Superior temporal gyrus (tissue), 1 donor: ENCODE measurements around the gene COL6A3.
"Not testable (repeated sequence)": the region's sequence is repeated elsewhere in the genome, so short reads cannot be mapped to it uniquely, and the experiment has no call there.

Source experiments
- DNase-seq: peaks from one replicate; pipeline ENCODE4 v3.0.0-alpha.2; 2016; ENCODE audit errors: extremely low spot score

The COL6A3 gene

DNA sequence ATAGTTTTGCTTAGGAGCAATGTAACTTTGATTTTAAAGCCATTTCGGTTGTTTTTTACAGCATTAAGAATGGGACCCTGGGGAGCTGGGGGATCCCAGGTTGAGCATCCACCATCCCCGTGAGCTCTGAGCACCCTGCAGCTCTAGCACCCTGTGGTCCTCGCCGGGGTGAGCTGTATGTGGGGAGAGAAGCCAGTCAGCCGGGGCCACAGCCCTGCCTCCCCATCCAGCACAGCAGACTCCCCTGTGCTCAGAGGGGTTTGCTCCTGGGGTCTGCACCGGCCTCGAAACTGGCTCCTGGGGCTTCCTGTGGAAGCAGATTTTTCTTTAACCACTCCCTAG is 1.3 kb downstream of the COL6A3 start:
- no peak for DNase-seq

DNA sequence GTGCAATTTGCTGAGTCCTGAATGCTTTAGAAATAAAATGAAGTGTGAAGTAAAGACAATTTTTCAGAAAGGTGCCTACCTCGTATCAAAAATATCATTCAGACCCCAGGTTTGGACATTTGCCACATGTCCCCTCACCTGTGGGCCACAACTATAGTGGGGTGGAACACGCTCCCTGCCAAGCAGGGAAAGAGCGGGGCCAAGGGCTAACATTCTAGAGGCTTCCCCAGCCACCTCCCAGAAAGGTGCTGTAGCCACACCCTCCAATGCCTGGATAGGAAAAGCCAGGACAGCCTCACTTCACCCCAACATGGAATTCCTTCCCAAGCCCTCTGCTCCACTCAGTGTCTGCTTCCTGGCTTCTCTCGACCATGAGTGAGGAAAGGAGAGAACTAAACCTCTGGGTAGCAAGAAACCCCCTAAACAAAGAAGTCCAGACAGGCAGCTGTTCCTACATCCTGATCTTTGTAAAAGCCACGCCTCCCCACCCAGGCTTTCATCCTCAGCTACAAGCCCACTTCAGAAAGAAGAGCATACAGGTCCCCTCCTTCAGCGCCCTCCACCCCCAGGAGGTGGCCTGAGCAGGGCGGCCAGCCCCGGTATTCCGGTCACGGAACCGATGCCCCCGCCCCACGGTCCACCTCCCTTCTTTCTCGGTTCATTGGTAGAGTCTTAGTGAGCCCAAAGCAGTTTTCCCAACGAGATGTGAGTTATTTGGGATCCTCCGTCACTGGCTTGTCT is 2.1 kb downstream of the COL6A3 start:
- DNase-seq: no peak

DNA sequence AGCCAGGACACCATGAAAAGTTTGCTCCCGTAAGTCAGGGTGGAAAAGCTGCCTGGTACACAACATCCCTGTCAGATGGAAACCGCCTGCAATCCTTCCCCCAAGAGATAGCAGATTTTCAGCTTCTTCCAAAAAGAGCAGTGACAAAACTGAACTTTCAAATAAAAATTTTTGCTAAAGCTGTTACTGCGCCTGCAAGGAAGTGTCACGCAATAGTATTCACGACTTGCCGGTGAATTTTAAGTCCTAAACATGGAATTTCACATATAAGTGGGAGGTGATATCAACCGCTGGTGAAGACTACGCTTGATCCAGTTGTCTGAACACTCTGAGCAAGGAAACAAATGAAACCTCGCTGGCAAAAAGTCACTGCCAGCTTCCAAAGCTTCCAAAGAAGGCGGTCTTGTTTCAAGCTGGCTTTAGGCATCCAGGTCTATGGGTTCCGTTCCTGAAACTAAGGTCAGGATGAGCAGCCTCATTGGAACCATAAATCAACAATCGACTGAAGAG is 2.8 kb downstream of the COL6A3 start:
- DNase-seq: peak; percentile 36

DNA sequence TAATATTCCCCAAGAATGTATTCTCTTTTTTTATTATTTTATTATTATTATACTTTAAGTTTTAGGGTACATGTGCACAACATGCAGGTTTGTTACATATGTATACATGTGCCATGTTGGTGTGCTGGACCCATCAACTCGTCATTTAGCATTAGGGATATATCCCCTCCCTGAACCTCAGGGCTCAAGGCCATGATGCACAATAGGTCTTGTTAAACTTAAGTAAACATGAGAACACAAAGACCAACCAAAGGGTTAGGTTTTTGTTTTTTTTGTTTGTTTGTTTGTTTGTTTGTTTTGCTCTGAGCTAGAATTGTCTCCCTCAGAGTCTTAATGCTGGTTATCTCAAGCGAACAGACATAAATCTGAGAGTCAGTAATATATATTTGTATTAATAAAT is 4.7 kb downstream of the COL6A3 start:
- DNase-seq: not testable (repeated sequence)

DNA sequence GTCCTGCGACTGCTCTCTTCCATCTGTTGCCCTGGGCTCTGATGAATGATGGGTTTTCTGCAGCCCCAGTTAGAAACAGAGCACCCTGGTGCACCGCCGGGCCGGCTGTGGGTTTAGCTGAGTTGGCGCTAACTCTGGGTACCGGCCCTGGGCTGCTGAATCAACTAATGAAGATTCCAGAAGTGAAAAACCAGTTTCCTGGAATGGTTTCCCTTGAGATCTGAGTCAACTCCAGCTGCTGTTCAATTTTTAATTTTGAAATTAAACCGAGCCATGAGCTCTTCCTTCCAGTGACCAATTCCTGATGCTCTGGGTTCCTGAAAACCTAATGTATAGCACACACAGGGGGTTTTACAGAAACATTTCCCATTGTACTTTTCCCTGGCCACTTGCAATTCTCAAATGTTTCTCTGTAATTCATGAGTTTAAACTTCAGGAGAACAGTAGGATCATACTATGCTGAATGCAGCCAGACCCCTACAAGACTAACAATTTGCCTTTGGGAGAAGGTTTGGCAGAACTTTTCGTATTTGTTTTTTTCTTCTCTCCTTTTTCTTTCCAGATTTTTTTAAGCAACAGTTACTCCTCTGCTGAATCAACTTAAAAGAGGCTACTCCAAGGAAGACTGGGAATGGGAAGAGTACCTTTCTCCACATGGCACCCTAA is 5.5 kb downstream of the COL6A3 start:
- no peak for DNase-seq

DNA sequence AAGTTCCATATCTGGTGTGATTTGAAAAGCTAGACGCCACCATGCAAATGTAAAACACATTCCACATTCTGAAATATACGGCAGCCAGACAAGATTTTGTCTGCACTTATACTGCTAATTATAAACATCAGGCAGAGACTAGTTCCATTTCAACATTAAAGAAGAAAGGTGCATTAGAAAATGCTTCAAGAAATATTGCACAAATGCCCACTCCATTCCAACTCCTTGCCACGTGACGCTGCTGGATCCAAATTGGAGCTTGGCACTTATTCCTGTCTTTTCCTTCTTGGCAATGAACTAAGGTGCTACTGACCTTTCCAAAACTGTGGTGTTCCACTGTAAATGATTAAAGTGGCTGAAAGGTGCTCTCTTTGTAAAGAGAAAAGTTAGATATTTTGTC is 6.3 kb downstream of the COL6A3 start:
- DNase-seq: no peak

DNA sequence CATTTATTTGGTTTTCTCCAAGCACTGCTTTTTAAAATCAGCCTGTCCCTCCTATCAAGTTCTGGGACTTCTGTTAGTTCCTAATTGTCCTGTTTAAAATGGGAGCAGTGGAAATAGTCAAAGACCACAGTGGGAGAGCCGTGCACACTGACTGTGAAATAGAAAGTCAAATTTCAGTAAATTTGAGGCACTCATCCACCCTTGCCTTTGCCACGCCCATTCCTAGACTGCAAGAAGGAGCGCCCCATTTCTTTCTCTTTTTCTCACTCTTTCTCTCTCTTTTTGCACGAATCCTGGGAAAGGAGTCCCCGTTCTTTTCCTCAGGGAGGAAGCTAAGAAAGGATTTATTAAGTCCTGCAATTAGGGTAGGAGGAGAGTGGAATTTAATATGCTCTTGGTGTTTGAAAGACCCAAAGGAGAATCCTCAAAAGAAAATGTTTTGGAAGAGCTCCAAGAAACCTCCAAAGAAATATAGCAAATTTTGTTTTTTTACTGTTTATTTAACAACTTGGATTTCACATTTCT is 7.5 kb downstream of the COL6A3 start:
- no peak for DNase-seq

DNA sequence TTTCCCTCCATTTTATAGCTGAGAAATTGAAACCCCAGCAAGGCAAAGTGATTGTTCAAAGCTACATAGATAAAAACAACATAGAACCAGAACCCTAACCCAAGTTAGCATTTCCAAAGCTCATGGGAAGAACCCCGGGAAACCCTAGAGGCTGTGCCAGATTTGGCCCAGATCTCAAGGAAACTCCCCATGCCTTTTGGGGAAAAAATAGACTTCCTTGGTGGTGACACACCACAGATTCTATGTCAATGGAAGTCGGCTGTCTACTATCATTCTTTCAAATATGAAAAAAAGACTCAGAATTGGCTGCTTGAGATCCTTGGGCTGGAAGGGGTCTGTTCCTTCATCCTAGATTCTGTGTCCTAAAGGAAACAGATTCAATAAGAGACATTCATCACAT is 8.4 kb downstream of the COL6A3 start:
- DNase-seq: no peak

DNA sequence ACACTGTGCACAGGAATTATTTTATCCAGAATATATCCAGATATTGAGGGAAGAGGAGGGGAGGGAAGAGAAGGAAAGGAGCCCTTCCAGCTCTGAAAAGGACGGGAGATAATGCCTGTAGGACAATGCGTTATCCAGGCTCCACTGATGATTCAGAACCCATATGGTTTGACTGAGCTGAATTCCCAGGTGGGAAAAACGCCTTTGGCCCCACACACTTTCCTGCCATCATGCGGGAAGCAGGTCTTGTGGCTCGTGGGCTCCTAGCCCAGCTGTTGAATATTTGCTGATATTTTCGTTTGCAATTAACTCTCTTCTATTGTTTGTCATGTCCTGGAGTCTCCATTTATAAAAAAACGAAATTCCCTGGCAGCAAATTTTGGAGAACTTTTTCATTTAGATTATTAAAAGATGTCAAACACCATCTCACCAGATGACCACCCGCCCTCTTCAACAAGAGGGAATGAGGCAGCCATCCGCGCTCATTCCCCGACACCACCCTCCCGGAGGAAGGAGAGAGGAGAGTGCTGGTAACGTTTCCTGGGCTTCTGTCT is 8.9 kb downstream of the COL6A3 start:
- DNase-seq: no peak

DNA sequence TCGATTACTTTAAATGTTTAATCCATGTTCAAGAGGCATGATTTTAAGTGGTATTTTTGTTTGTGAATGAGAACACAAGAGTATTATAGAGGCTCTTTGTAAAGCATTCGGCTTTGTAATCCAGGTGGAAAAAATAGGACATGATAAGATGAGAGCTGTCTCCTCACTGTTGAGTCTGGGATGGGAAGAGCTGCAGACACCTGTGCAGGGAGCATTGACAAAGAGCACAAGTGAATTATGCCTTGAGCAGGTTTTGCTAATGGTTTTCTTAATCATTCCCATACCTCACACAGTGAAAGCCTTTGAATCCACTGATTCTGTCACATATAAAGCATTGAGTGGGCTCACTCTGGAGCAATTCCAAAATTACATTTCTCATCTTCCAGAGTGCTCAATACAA is 9.6 kb downstream of the COL6A3 start:
- no peak for DNase-seq

DNA sequence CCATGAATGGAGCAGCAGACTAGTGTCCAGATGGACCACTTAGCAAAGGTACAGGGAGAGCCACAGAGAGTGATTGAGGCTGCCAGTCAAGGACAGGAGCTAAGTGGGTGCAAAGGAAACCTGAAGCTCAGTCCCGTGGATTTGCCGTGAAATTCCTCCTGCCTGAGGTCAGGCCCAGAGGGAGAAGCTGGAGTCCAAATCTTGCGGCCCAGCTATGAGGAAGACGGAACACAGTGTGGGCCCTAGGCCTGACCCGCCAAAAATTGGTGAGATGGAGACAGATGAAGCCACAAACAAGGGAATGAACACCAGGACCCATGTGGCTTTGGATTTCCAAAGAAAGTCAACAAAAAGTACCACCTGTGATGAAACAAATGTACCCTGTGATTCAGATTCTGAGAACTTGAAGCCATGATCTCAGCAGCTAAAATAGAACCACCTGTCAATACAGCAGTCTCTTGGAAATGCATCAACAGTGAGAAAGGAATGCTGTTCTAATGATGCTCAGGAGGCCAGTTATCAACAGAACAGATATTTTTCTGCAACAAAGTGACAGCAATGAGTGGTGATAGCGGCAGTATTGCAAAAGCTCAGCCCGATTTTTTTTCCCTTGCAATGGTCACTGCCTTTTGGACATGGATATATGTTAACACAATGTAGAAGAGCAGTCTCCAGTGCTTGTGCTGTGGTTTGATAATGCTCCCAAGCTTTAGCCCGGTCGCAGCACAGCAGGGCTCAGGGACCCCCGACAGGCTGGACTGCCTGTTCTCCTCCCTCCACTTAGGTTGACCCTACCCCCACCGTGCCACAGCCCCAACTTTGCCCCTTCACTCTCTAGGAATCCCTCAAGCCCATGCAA is 10.7 kb downstream of the COL6A3 start:
- no peak for DNase-seq

DNA sequence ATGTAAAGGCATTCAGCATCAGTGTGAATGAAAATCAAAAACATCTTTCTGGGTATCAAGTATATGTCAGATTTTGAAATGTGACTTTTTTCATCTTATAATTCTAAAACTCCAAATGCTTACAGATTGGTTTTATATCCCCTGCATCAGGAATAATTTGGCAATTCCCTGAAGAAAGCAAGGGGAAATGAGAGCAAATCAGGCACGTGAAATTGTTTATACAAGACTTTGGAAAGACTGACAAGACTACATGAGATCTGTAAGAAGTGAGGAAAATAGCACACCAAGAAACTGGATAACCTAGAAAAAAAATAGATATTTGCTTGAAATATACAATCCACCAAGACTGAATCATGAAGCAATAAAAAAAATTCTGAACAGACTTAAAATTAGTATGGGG is 13.8 kb downstream of the COL6A3 start:
- DNase-seq: no peak

DNA sequence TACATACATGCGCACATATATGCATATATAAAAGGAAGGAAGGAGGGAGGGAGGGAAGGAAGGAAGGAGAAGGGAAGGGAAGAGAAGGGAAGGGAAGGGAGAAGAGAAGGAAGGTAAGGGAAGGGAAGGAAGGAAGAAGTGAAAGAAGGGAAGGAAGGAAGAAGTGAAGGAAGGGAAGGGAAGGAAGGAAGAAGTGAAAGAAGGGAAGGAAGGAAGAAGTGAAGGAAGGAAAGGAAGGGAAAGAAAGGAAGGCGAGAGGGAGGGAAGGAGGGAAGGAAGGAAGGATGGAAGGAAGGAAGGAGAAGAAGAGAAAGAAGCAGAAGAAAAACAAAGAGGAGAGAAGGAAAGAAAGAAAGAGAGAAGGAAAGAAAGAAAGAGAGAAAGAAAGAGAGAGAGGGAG is 16.9 kb downstream of the COL6A3 start:
- DNase-seq: no peak

DNA sequence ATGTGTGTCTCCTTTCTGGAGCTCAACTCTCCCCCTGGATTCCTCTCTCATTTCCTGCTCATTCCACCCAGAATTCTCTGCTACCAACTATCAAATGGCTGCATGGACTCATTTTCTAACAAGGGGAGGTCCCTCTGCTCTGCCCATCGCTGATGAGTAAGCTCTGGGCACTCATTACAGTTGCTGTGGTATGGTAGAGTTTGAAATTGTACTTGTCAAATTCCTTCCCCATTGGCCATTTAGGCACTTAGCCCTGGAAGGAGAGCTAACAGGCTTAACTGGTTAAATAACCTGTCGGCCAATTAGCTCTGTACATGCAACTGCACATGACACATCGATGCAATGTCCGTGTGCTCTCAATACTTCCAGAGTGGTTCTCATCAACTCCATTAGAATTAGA is 20.4 kb downstream of the COL6A3 start:
- no peak for DNase-seq

DNA sequence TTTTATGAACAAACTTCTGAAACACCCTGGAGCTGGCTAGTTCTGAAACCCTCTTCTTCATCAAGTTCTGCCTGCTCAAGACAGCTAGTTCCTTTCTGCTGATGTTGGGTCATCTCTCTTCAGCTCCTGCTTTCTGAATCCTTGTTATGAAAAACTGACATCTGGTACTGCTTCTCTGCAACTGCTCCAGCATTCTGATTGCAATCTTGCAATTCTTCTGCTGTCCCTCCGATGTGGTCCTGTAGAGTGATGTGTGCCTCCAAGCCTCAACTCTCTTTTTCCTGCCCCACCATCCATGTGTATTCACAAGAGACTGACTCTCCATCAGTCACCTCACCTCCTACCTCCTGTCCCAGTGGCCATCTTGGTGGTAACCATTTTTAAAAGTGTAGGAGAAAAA is 21.8 kb downstream of the COL6A3 start:
- no peak for DNase-seq

DNA sequence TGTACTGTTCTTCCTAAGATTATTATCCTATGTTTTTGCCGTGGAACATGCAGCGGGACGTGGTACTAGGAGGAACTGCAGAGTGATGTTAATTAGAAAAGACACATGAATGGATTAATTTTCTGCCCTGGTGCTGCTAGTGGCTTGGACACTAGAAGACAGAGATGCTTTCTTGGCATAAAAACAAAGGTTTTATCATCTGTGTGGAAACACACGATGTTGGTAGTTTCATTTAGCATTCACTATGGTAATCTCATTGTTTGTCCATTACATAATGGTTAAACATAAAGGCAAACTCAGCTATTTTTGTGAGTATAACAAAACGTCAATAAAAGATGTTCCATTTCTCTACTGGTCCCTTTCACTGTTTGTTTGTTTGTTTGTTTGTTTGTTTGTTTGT is 22.8 kb downstream of the COL6A3 start:
- peak; percentile 63 for DNase-seq

DNA sequence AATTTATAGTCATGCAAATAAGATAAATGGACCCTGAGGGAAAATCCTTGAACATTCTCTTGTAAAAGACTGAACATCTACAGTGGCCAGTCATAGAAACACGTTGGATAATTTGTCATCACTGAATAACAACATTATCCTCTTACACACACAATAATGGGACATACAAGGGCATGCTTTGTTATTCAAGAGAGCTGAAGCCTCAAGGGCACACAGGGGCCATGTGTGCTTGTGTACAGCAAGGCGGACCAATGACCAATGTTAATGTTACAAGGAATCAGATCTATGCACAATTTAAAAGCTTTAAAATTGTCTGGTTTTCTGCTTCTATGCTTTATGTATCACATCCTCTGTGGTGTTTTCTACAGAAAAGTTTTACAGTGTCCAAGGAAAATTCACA is 23.7 kb downstream of the COL6A3 start:
- DNase-seq: peak; percentile 63

DNA sequence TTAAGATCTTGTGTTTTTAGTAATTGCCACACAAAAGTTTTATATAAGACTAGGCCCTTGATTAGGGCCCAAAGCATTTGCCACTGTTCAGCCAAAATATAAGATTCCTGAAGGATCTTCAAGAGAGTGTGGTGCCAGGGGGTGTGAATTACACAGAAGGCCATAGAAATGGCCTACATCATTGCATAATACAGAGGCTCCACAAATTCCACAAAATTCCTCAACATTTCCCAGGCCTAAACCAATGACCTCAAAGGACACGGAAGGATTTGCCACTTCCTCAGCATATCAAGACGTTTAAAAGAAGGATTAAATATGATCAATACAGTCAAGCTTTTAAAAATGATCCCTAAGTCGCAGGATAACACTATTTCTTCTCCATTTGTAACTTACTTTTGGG is 24.1 kb downstream of the COL6A3 start:
- no peak for DNase-seq

DNA sequence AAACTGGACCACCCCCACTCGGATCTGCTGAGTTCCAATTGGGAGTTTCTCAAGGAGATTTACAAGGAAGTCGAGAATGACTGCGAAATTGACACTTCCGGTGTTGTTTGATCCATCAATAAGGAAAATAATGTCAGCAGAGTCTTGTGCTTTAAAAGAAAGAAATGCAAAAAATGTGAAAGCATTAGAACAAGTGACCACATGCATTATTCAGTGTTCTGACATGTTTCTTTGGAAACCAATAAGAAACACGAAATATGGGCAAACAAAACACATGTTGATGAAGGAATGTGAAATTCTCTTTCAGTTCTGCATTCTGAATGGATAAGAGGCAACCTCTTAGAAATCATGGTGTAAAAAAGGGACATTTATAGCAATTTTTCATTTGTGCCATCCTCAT is 25.9 kb downstream of the COL6A3 start:
- DNase-seq: no peak

DNA sequence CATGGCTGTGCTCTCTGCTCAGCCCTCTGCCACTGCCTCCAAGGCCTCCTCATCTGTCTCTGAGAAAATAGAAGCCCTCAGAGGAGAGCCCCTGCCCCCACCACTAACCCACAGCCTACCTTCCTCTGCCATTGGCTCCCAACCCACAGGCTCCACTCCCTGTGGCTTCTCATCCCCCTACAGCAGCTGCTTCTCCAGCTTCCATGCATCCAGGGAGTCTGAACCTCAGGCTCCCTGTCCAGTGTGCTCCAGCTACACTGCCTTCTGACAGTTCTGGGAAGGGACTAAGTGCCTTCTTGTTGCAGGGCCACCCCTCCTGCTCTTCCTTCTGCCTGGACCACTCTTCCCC is 29.3 kb downstream of the COL6A3 start:
- DNase-seq: no peak

DNA sequence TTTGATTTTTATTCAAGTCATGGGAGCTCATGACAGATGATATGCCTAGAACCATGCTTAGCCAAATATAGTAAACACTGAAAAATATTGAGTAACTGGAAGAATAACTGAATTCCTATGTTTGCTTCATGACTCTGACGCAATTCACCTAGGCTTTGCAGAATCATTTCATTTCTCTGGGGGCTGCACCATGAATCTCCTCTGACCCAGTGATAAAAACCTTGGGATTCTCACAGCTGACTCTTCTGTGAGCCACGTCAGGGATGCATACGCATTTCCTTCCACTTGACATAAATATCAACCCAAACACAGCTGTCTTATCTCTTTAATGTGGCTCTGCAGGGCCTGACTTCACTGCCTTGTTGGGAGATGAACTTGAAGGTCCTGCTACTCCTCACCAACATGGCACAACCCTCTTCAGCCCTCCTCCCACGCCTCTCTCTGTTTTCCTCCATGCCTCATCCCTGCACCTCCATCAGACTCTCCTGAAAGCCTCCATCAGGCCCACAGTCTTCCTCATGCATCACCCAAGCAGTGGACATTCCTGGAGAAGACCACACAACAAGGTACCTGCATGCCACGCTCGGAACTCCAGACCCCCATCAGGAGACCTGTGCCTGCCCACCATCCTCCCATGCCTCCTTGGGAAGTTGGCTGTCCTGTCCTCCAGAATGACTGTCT is 29.8 kb downstream of the COL6A3 start:
- no peak for DNase-seq

DNA sequence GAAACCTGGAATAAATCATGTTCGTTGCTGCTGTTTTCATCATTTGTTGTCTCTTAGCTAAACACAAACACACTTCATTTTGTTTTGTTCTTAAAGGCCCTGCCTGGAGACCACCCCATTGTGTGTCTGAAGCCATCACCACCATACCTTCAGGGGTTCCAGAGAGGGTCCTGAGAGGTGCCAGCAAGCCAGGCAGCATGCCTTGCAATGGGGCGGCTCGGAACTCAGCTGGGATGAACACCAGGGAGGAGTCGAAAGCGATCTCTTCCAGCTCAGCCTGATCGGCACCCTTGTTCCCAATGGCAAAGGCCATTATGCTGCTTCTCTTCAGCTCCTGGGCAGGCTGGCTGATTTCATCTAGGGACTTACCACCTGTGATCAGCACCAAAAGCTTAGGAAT is 33.2 kb downstream of the COL6A3 start:
- DNase-seq: no peak
